Osteoblast (primary cell): ENCODE data around the gene PTPRN2. TPM values are rescaled to one million over a fixed set of nuclear protein-coding genes. Genes with fewer than 3 reads are reported as not detected.

Experiments used
- DNase-seq: peaks from one replicate; pipeline ENCODE4 v3.0.0; 2011; ENCODE audit warnings: low spot score, mixed read lengths; ENCODE audit not compliant: insufficient read length; ENCODE audit errors: missing footprints
- H2AFZ ChIP-seq: 2 replicates; pipeline ENCODE4 v1.6.0; 2011; ENCODE audit warnings: mild to moderate bottlenecking, low read length
- H3K27ac ChIP-seq: 2 replicates; pipeline ENCODE4 v1.5.1; 2011; ENCODE audit warnings: mild to moderate bottlenecking, low read depth, low read length, moderate library complexity
- H3K27me3 ChIP-seq: 2 replicates; pipeline ENCODE4 v1.6.0; 2012; ENCODE audit warnings: mild to moderate bottlenecking, control low read depth, inconsistent platforms, low read length, moderate library complexity; ENCODE audit not compliant: insufficient read depth
- H3K36me3 ChIP-seq: 2 replicates; pipeline ENCODE4 v1.5.1; 2011; ENCODE audit warnings: mild to moderate bottlenecking, low read length, control low read depth, moderate library complexity; ENCODE audit not compliant: insufficient read depth
- H3K4me1 ChIP-seq: 2 replicates; pipeline ENCODE4 v1.5.1; 2011; ENCODE audit warnings: mild to moderate bottlenecking, low read length, control low read depth, moderate library complexity; ENCODE audit not compliant: insufficient read depth
- H3K4me2 ChIP-seq: 2 replicates; pipeline ENCODE4 v1.6.0; 2011; ENCODE audit warnings: mild to moderate bottlenecking, low read length; ENCODE audit not compliant: insufficient read depth
- H3K4me3 ChIP-seq: fragments of 200-600 bp; sonication (generic); 3 replicates; pipeline ENCODE4 v1.5.1; 2012; ENCODE audit warnings: mild to moderate bottlenecking, low read length, inconsistent platforms; ENCODE audit not compliant: insufficient read depth
- H3K79me2 ChIP-seq: 2 replicates; pipeline ENCODE4 v1.6.0; 2012; ENCODE audit warnings: mild to moderate bottlenecking, low read length, control low read depth, inconsistent platforms; ENCODE audit not compliant: insufficient read depth
- H3K9me3 ChIP-seq: 2 replicates; pipeline ENCODE4 v1.5.1; 2011; ENCODE audit warnings: low read depth, low read length, control low read depth
- H4K20me1 ChIP-seq: 2 replicates; pipeline ENCODE4 v1.6.0; 2012; ENCODE audit warnings: mild to moderate bottlenecking, low read length, control low read depth; ENCODE audit not compliant: insufficient read depth
- CTCF ChIP-seq: IDR thresholded peaks from 2 replicates; pipeline ENCODE4 v1.5.1; 2011; ENCODE audit warnings: mild to moderate bottlenecking, low read depth, low read length, moderate library complexity; ENCODE audit errors: extremely low read depth
- total RNA-seq: library from RNA; depleted of rRNA; stranded (reverse); fragments of >200 nt; gene quantifications from 2 replicates; pipeline ENCODE4 v1.2.3, GENCODE V29; 2012

PTPRN2 gene
- total RNA-seq, 1 donor: 0.36 TPM

GRCh38 chr7:157717211-157718174 lies 870.1 kb downstream of the PTPRN2 start:
- no peaks in the 10 kb centered on the region for H4K20me1 ChIP-seq

GRCh38 chr7:157715938-157716280 lies 871.7 kb downstream of the PTPRN2 start:
- no peak overlapping the region for H3K4me3 ChIP-seq
- H3K27ac ChIP-seq: no peak overlapping the region
- no peaks in the 10 kb centered on the region for H3K79me2 ChIP-seq
- no peaks in the 10 kb centered on the region for H3K9me3 ChIP-seq
- no peak overlapping the region for H2AFZ ChIP-seq
- no peaks in the 10 kb centered on the region for H3K36me3 ChIP-seq
- H3K4me1 ChIP-seq: no peaks in the 10 kb centered on the region
- H4K20me1 ChIP-seq: no peaks in the 10 kb centered on the region
- TF ChIP-seq CTCF: no peak
- no peak for DNase-seq
- no peak overlapping the region for H3K4me2 ChIP-seq
- H3K27me3 ChIP-seq: no peaks in the 10 kb centered on the region

More at GRCh38 chr7:157717211-157718174, 870.1 kb downstream of the PTPRN2 start:
- H3K27me3 ChIP-seq: no peaks in the 10 kb centered on the region
- no peaks in the 10 kb centered on the region for H3K4me1 ChIP-seq
- H3K4me2 ChIP-seq: no peak overlapping the region
- no peak overlapping the region for H3K27ac ChIP-seq
- DNase-seq: no peak
- H3K9me3 ChIP-seq: no peaks in the 10 kb centered on the region
- no peak overlapping the region for H3K4me3 ChIP-seq
- no peaks in the 10 kb centered on the region for H3K36me3 ChIP-seq
- no peaks in the 10 kb centered on the region for H3K79me2 ChIP-seq
- no peak for TF ChIP-seq CTCF
- no peak overlapping the region for H2AFZ ChIP-seq

- Histone ChIP-seq H3K79me2 (no peaks in the 10 kb centered on the region), H3K4me3 (no peak overlapping the region), H3K4me1 (no peaks in the 10 kb centered on the region), H3K4me2 (no peak overlapping the region), H4K20me1 (no peaks in the 10 kb centered on the region), H3K9me3 (no peaks in the 10 kb centered on the region), H3K27me3 (no peaks in the 10 kb centered on the region), H2AFZ (no peak overlapping the region), H3K36me3 (no peaks in the 10 kb centered on the region), H3K27ac (no peak overlapping the region)
- no peak for TF ChIP-seq CTCF
- no peak for DNase-seq
Observed at GRCh38 chr7:157715071-157715937, 872.3 kb downstream of the PTPRN2 start.
